ENCODE measurements around the gene AGAP9.
"Not testable (repeated sequence)": the region's sequence is repeated elsewhere in the genome, so short reads cannot be mapped to it uniquely, and the experiment has no call there.

AGAP9 gene

DNA sequence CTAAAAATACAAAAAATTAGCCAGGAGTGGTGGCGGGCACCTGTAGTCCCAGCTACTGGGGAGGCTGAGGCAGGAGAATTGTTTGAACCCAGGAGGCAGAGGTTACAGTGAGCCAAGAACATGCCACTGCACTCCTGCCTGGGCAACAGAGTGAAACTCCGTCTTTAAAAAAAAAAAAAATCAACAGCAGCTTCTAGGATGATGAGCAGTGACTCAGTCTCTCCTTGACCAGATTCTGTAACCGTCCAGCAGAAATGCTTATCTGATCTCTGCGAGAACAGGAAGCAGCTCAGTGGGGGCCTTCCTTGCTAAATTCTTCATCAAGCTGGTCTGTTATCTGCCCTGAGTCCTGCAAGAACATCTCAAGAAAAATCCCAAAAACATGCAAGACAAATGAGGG lies 37.5 kb downstream of the AGAP9 start:
- DNase-seq (ENCODE audit: low read depth, low spot score): not testable (repeated sequence)

DNA sequence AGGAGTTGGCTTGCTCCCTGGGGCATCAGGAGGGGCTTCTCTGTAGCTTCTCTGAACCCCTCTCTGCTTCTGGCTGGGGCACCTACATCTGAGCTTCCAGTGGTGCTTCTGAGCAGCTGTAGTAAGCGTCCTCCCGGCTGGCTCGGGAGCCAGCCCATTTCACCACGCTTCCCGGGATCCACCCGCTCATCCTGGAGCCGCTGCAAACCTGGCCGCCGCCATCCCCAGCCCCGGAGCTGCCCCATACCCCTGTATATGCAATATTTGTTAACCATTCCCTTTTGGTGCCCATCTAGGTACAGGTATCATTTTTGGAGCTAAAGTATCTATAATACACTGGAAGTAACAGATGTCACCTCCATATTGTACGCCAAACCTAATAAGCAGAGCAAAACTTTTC lies 38.7 kb downstream of the AGAP9 start:
- not testable (repeated sequence) for DNase-seq (ENCODE audit: low read depth, low spot score)

DNA sequence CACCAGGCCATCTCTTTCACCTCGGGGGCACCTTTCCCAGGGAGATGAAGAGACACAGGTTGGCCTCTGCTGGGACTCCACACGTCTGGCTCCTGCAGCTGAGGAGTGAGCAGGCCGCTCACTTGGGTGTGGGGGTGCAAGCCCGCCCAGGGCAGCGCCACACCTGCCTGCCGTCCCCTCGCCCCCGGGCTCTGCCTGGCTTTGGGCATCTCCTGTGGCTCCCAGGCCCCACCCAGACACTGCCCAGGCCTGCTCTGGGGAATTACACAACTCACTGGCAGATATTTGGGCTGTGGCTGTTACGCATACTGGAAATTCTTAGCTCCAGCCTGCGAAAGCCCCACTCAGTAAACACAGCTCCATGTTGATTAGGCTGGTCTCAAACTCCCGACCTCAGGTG lies 39.5 kb downstream of the AGAP9 start, which contains the start of gene ANXA8:
ANXA8 (minus strand) TSS at position 193 of the 400 bp plus-strand sequence; CDS start at position 11, 182 bp downstream.
- not testable (repeated sequence) for DNase-seq (ENCODE audit: low read depth, low spot score)

DNA sequence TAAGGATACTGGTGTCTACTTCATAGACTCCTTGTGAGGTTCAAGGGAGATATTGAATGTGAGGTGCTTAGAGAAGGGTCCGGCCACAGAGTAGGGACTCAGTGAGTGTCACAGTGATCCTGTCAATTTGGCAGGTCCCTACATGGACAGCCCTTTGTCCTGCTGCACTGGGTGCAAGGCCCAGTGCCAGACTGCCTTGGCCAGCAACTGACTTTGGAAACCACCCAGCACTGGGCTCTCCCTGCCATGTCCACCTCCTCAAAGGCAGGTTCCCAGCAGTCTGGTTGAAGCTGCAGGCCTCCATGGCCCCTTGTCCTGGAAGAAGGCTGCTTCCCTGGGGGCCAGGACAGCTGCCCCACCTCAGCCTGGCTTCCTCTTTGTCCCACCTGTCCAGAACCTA lies 41.1 kb downstream of the AGAP9 start:
- DNase-seq (ENCODE audit: low read depth, low spot score): not testable (repeated sequence)

DNA sequence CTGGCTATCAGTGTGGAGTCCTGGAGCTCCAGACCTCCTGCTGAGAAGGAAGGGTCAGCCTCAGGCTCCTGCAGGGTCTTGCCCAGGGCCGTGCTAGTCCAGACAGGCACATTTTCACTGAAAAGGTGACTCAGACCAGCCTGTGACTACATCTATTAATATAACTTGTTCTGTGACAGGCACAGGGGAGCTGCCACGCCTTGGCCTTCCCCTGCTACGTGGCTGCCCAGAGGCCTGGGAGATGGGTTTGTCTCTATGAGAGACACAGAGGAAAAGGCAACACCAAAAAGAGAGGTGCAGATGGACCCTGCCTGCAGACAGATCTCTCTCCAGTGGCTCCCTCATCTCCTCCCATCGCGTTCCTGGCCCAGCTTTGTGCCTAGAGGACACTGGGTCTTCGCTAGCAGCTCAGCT lies 41.7 kb downstream of the AGAP9 start:
- DNase-seq (ENCODE audit: low read depth, low spot score): not testable (repeated sequence)

DNA sequence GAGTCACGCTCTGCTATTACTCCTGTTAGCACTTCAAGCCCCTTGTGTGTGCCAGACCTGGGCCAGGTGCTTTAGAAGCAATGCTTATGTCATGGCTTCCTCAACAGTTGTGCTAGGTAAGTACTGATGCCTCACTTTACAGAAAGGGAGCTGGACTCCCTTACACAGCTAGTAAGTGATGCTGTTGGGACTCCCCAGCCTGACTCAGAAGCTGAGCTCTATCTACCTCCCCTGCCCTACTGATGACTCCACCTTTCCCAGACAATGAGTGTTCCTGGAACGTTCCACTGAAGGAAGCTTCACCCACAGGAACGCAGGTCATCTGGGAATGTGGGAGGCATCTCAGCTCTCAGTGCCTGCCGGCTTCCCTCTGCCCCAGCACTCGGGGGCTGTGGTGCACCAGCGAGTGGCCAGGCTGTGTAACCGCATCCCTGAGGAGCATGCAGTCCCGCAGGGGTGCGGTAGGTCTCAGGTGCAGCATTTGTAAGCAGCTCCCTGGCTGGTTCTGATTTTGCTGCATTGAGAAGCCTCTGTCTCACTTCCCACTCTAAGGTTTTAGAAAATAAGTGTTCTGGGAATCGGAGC lies 42.2 kb downstream of the AGAP9 start:
- not testable (repeated sequence) for DNase-seq (ENCODE audit: low read depth, low spot score)

GRCh38 chr10:47480133-47480532 lies 43.3 kb downstream of the AGAP9 start:
- not testable (repeated sequence) for DNase-seq (ENCODE audit: low read depth, low spot score)

DNA sequence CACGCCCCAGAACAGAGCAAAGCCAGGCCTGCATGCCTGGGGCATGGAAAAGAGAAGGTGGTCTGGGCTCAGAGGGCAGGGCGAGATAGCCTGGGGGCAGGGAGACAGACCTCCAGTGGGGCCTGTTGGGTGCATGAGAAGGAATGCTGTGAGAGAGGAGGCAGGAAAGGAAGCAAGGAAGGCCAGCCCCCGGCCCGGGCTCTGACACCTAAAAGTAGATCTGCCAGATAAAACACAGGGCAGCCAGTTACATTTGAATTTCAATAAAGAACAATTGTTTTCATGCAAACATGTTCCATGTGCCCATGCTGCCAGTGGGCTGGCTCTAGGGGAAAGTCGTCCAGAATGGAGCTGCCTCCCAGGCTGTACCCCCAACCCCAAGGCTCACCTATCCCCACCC lies 45.3 kb downstream of the AGAP9 start:
- DNase-seq (ENCODE audit: low read depth, low spot score): not testable (repeated sequence)

DNA sequence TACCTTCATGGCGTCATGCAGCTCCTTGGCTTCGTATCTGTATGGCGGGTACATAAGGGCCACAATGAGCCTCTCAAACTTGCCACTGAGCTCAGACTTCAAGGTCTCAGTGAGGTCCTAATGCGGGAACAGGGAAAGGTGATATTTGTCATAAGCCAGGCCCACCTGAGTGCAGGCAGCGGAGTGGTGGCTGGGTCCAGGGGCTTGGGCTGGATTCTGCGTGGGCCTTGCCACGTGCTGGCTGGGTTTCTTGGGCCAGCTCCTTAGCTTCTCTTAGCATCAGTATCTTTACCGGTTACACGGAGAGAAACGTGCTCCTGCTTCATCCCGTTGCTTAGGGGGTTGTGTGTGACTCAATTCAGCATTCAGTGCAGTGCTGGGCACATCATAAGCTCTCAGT lies 46.4 kb downstream of the AGAP9 start:
- DNase-seq (ENCODE audit: low read depth, low spot score): not testable (repeated sequence)

GRCh38 chr10:47475101-47475500 lies 48.3 kb downstream of the AGAP9 start:
- DNase-seq (ENCODE audit: low read depth, low spot score): not testable (repeated sequence)

- not testable (repeated sequence) for DNase-seq (ENCODE audit: low read depth, low spot score)
Observed at GRCh38 chr10:47473516-47473915, 49.9 kb downstream of the AGAP9 start.

- DNase-seq (ENCODE audit: low read depth, low spot score): not testable (repeated sequence)
Observed at GRCh38 chr10:47472647-47473046, 50.8 kb downstream of the AGAP9 start.

GRCh38 chr10:47472072-47472471 lies 51.4 kb downstream of the AGAP9 start:
- not testable (repeated sequence) for DNase-seq (ENCODE audit: low read depth, low spot score)

DNA sequence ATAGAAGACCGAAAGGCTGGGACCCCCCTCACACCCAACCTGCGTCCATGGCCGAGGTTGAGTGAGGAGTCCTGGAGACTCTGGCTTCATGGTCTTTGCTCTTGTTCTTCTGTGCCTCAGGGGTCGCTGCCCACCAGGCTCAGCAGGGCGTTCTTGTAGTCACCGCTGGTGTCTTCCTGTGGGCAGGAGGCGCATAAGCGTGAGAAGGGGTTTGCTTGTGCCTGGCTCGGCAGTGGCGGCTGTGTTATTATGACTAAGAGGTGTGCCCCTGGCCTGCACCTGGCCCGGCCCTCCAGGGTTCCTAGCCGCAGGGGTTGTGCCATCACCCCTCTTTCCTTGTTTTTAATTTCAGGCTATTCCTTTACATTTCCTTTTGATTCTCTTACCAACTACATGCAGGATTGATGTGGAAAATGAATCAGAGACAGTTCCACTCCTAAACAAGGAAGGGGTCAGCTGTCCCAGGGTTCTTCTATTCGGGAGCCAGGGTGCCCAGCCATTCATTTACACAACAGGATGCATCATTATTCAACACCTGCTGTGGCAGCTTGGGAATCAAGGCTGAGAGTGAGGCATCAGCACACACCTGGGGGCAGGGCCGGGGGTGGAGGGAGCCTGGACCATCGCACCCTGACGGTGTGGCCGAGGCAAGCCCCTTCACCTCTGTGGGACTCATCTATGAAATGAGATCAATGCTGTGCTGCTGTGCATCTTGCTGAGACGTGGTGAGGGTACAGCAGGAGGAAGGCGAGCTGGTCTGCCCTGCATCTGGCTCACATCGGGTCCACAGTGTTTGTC lies 54.5 kb downstream of the AGAP9 start:
- DNase-seq (ENCODE audit: low read depth, low spot score): not testable (repeated sequence)

DNA sequence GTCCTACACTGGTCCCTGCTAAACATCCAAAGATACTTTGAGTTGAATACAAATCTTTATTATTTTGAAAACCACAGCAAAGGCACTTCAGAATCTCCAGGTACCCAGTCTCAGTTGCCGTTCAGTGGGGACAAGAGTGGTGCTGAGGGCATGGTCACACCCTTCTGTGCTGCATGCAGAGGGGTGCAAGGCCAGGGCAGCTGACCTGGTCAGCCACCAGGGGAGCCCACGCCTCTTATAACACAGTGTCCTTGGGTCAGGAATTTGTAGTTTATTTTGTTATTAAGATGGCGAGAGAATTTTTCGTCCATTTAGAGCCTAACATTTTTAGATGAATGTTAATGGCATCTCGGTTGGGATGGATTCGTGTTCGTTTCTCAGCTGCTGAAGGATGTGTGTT lies 55.5 kb downstream of the AGAP9 start:
- DNase-seq (ENCODE audit: low read depth, low spot score): not testable (repeated sequence)

DNA sequence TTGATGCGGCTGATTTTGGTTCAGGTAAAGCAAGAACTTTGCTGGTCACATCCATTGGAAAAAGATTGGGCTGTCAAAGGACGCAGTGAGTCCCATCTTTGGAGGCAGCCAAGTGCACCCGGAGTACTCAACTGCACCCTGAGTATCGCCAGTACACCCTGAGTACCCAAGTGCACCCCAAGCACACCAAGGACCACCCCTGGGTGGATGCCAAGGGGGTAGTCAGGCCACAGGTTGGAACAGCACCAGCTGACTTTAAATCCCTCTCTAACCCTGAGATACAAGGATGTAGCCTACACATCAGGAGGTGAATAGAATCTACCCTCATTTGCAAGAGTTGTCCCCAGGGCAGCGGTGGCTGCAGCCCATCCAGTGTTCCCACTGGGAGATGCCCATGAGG lies 56.0 kb downstream of the AGAP9 start:
- DNase-seq (ENCODE audit: low read depth, low spot score): not testable (repeated sequence)

DNA sequence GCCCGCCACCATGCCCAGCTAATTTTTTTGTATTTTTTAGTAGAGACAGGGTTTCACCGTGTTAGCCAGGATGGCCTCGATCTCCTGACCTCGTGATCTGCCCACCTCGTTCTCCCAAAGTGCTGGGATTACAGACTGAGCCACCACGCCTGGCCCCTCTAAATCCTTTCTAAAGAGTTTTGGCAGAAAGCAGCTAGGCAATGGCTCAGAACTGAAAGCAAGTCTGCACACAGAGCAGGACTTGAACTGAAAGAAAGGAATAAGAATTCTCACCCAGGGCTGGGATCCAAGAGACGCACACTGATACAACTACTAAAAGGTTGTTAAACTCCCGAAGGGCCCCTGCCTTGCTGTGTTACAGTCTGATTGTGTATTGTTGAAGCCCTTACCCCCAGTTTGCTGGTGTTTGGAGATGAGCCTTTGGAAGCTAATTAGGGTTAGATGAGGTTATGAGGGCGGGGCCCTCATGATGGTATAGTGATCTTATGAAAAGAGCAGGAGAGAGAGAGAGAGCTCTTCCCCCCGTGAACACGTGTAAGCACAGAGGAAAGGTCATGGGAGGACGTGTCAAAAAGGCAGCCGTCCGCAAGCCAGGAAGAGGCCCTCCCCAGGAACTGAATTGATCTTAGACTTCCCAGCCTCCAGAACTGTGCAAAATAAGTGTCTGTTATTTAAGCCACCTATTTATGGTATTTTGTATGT lies 58.1 kb downstream of the AGAP9 start:
- DNase-seq (ENCODE audit: low read depth, low spot score): not testable (repeated sequence)

DNA sequence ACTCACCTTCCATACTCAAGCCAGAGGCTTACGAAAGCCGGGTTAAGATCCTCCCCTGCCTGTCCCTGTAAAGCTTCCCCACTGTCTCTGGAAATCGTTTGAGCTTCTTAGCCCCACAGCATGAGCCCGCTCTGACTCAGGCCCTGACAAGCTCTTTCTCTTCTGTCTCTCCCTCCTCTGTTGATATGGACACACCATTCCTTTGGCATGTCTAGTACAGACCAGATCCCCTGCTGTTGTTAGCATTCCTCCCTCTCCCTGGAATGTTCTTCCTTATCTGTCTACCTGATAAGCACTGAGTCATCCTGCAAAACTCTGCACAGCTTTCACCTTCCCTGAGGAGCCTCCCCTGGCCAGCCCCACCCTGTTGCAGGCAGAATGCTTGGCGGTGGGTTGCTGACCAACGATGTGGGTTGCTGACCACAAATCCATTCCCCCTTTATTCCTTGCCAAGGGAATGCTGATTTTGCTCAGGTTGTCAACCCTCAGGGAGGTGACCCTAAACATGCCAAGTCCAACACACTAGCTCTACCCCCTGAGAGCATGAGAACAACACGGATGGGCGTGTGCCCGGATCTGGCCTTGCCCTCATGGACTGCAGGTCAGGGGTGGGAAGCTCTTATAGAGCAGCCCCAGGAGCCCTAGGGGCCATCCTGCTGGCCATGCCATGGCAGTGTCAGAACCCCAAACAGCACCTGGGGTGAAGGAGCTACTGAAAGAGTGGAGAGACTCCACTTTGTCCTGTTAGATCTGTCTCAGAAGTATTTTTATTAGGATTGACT lies 60.7 kb downstream of the AGAP9 start:
- DNase-seq (ENCODE audit: low read depth, low spot score): not testable (repeated sequence)

DNA sequence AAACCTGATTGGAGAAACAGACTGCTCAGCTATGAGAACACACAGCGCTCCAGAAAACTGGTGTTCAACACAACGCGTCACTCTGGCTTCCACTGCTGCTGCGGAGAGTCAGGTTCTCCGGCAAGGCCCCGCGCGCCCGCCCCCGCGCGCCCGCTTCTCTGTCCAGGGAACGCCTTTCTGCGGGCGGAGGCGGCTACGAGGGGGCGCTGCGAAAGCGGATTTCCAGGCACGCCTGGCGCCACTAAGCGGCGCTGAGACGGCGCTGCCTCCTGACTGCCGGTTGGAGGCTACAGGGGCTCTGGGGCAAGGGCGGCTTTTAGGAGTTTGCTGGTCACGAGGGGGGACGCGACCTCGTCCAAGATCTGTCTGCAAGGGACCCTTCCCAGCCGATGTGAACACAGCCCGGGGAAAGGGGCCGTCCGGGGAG lies 62.2 kb downstream of the AGAP9 start:
- not testable (repeated sequence) for DNase-seq (ENCODE audit: low read depth, low spot score)

- DNase-seq (ENCODE audit: low read depth, low spot score): no peak
Observed at GRCh38 chr10:47458466-47459154, 64.8 kb downstream of the AGAP9 start.

- no peak for DNase-seq (ENCODE audit: low read depth, low spot score)
Observed at GRCh38 chr10:47457826-47458225, 65.6 kb downstream of the AGAP9 start.
